Osteocyte (in vitro differentiated cells): ENCODE results near the gene WASHC3. TPM values are rescaled to one million over a fixed set of nuclear protein-coding genes. Genes with fewer than 3 reads are reported as not detected.
"Not testable (repeated sequence)": the region's sequence is repeated elsewhere in the genome, so short reads cannot be mapped to it uniquely, and the experiment has no call there.

Experiments used
- DNase-seq: peaks from one replicate; pipeline ENCODE4 v3.0.0; 2021; ENCODE audit warnings: mixed read lengths; ENCODE audit not compliant: unreplicated experiment; ENCODE audit errors: extremely low spot score
- H3K27ac Mint-ChIP-seq: one replicate; pipeline ENCODE4 v1.8.0; 2021; ENCODE audit warnings: mild to moderate bottlenecking, mixed read lengths; ENCODE audit not compliant: unreplicated experiment
- H3K27me3 Mint-ChIP-seq: one replicate; pipeline ENCODE4 v1.8.0; 2021; ENCODE audit warnings: mixed read lengths; ENCODE audit not compliant: unreplicated experiment
- H3K36me3 Mint-ChIP-seq: one replicate; pipeline ENCODE4 v1.8.0; 2021; ENCODE audit warnings: mixed read lengths; ENCODE audit not compliant: unreplicated experiment
- H3K4me1 Mint-ChIP-seq: one replicate; pipeline ENCODE4 v1.8.0; 2021; ENCODE audit warnings: mixed read lengths; ENCODE audit not compliant: unreplicated experiment
- H3K4me3 Mint-ChIP-seq: one replicate; pipeline ENCODE4 v1.8.0; 2021; ENCODE audit warnings: mild to moderate bottlenecking, moderate library complexity, mixed read lengths; ENCODE audit not compliant: unreplicated experiment
- H3K9me3 Mint-ChIP-seq: one replicate; pipeline ENCODE4 v1.8.0; 2021; ENCODE audit warnings: mixed read lengths; ENCODE audit not compliant: unreplicated experiment
- total RNA-seq: library from RNA; stranded (reverse); gene quantifications from 2 replicates; pipeline ENCODE4 v1.2.1, GENCODE V29; 2021
- TF ChIP-seq, protein P1 (sequence below): fragments of 200-600 bp; sonication (generic); IDR thresholded peaks from 2 replicates; pipeline ENCODE4 v1.5.0; 2021; ENCODE audit warnings: antibody characterized with exemption, mild to moderate bottlenecking, moderate library complexity

Gene WASHC3
- total RNA-seq, 1 donor from 2014 or later = 34.4 TPM

DNA sequence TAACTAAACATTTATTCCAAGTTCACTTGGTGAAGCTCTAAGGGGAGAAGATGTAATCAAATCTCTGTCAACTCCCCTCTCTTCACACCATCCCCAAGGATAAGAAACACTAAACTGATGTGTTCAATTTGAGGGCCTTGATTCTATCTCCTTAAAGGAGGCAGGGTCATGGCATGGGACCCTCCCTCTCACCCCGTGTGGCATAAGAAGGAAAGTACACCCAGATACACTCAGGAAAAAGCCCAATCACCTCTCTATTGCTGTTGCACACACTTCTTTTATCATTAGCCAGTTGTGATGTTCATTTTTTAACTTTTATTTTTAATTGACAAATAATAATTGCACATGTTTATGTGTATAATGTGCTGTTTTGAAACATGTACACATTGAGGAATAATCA is 35.1 kb downstream of the WASHC3 start:
- DNase-seq = no peak
- no peak overlapping the region for H3K27ac Mint-ChIP-seq
- TF ChIP-seq, protein P1, sequence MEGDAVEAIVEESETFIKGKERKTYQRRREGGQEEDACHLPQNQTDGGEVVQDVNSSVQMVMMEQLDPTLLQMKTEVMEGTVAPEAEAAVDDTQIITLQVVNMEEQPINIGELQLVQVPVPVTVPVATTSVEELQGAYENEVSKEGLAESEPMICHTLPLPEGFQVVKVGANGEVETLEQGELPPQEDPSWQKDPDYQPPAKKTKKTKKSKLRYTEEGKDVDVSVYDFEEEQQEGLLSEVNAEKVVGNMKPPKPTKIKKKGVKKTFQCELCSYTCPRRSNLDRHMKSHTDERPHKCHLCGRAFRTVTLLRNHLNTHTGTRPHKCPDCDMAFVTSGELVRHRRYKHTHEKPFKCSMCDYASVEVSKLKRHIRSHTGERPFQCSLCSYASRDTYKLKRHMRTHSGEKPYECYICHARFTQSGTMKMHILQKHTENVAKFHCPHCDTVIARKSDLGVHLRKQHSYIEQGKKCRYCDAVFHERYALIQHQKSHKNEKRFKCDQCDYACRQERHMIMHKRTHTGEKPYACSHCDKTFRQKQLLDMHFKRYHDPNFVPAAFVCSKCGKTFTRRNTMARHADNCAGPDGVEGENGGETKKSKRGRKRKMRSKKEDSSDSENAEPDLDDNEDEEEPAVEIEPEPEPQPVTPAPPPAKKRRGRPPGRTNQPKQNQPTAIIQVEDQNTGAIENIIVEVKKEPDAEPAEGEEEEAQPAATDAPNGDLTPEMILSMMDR = no peak
- H3K27me3 Mint-ChIP-seq = no peaks in the 10 kb centered on the region
- H3K4me1 Mint-ChIP-seq = no peaks in the 10 kb centered on the region
- H3K4me3 Mint-ChIP-seq = no peak overlapping the region
- H3K36me3 Mint-ChIP-seq = peaks cover 20% of the 10 kb centered on the region
- H3K9me3 Mint-ChIP-seq = no peaks in the 10 kb centered on the region

DNA sequence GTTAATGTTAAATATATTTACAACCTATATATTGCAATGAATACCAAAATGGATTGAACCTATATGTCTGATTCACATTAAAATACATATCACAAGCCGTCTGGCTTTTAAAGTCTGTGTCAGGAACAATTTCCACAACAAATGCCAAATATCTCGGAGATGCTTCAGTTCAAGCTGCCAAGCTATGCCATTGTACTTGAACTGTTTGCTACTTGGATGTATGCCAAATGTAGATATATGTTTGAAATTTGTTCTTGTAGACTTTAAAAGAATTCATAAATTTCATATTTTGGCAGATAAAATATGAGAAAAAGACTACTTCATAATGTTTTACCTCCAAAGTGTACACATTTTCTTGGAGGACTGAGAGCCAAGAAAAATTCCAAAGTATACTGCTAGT is 37.0 kb downstream of the WASHC3 start:
- TF ChIP-seq, protein P1 = no peak

DNA sequence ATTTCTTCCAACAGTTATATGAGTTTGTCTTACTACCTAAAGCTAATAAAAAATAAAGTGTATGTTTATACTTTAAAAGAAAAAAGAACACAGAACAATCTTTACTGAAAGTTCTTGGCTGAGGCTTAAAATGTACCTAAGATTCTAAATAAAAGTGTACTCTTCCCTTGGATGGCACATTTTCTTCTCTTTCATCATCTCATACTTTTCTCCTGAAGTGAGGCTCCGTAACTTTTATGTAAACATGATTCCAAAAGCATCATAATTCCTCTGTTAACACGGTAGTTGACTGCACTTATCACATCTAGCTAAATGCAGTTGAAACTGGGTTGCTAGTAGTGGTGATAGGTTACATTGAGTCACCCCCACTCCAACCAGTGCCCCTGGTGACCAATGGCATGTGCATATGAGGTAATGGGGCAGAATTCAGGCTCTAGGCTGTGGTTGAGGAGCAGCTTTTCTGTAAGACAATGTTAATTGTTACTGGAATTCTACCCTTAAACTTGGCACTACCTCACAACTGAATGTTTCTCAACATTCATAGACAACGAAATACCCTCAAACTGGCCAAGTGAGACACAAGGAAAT is 38.4 kb downstream of the WASHC3 start:
- DNase-seq = no peak
- H3K36me3 Mint-ChIP-seq = peaks cover 17% of the 10 kb centered on the region
- H3K4me1 Mint-ChIP-seq = no peaks in the 10 kb centered on the region
- H3K27me3 Mint-ChIP-seq = no peaks in the 10 kb centered on the region
- H3K4me3 Mint-ChIP-seq = no peak overlapping the region
- H3K9me3 Mint-ChIP-seq = no peaks in the 10 kb centered on the region
- TF ChIP-seq, protein P1 = no peak
- H3K27ac Mint-ChIP-seq = no peak overlapping the region

More for the DNA sequence above, 37.0 kb downstream of the WASHC3 start:
- Mint-ChIP-seq H3K4me3 (no peak overlapping the region), H3K27me3 (no peaks in the 10 kb centered on the region), H3K36me3 (peaks cover 21% of the 10 kb centered on the region), H3K4me1 (no peaks in the 10 kb centered on the region), H3K27ac (no peak overlapping the region), H3K9me3 (no peaks in the 10 kb centered on the region)
- DNase-seq = no peak

DNA sequence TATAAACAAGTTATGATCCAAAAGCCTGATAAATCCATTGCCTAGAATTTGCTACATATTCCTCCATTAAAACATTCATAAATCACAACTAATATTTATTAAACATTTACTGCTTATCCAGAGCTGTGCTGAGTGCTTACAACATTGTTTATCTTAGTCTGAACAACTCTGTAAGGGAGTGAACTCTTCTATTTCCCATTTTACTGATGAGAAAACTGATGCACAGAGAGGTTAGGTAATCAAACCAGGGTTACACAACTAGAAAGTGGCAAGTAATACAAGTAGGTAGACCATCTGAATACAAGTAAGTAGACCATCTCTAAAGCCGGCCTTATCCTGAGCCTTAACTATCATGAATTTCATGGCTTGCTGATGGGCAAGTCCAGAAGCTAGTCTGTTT is 39.5 kb downstream of the WASHC3 start:
- TF ChIP-seq, protein P1 = no peak
- H3K9me3 Mint-ChIP-seq = no peaks in the 10 kb centered on the region
- peaks cover 17% of the 10 kb centered on the region for H3K36me3 Mint-ChIP-seq
- H3K4me1 Mint-ChIP-seq = no peaks in the 10 kb centered on the region
- no peak for DNase-seq
- H3K4me3 Mint-ChIP-seq = no peak overlapping the region
- H3K27me3 Mint-ChIP-seq = no peaks in the 10 kb centered on the region
- H3K27ac Mint-ChIP-seq = no peak overlapping the region

DNA sequence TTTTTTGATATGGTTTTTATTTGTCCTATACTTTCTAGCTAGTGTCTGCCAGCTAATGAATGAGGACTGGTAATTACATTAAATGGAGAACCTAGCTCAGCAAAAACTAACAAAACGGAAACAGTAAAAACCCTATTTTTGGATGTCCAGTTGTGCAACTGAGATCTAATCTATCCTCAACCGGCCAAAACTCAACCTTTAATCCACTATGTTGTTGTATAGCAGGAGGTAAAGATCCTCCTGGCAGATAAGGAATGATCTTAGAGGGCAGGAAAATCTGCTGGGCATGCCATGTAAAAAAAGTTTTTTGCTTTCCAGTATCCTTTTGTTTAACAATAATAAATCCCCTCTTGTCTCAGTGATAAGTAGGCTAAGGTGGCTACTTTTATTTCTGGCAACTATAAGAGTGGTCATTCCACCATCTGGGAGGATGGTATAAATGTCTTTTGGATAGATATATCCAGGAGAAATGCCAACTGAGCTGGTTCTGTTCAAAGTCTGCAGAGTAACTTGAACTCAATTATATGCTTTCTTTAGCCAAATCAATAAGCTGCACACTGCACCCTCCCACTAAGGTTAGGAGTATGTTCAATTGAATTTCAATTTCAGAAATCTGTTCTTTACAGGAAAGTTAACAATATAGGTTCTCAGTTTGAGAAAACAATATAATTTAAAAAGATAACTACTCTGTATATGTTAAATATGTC is 40.1 kb downstream of the WASHC3 start:
- no peaks in the 10 kb centered on the region for H3K9me3 Mint-ChIP-seq

DNA sequence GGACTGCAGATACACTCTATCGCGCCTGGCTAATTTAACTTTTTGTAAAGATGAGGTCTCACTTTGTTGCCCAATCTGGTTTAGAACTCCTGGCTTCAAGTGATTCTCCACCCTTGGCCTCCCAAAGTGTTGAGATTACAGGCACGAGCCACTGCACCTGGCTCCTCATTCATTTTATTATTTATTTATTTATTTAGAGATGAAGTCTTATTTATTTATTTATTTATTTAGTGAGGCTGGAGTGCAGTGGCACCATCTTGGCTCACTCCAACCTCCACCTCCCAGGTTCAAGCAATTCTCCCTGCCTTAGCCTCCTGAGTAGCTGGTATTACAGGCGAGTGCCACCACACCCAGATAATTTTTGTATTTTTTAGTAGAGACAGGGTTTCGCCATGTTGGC is 43.2 kb downstream of the WASHC3 start:
- not testable (repeated sequence) for H3K4me3 Mint-ChIP-seq, H3K27me3 Mint-ChIP-seq, H3K4me1 Mint-ChIP-seq, H3K27ac Mint-ChIP-seq, H3K9me3 Mint-ChIP-seq, DNase-seq
- peaks cover 13% of the 10 kb centered on the region for H3K36me3 Mint-ChIP-seq

More for the DNA sequence above, 40.1 kb downstream of the WASHC3 start:
- Mint-ChIP-seq H3K4me1 (no peaks in the 10 kb centered on the region), H3K36me3 (peaks cover 17% of the 10 kb centered on the region), H3K27me3 (no peaks in the 10 kb centered on the region), H3K4me3 (no peak overlapping the region), H3K27ac (no peak overlapping the region)
- TF ChIP-seq, protein P1 = no peak
- DNase-seq = no peak
